OCI-LY3 (cell line): Measurements from ENCODE around the gene MYO15B.

Experiments used
- H2AFZ ChIP-seq: fragments of 200-600, 300-600 bp; shearing (Covaris generic); 2 replicates; pipeline ENCODE4 v1.6.0; 2014; ENCODE audit warnings: antibody characterized with exemption, low read depth, low read length
- H3K27ac ChIP-seq: fragments of 200-600, 300-600 bp; sonication (generic); 2 replicates; pipeline ENCODE4 v1.5.1; 2014; ENCODE audit warnings: mild to moderate bottlenecking, low read length, moderate library complexity, mixed read lengths
- H3K27me3 ChIP-seq: fragments of 200-600, 300-600 bp; sonication (generic); 2 replicates; pipeline ENCODE4 v1.6.1; 2014; ENCODE audit warnings: low read depth, low read length, mixed read lengths
- H3K36me3 ChIP-seq: fragments of 200-600, 300-600 bp; sonication (generic); replicated peaks from 2 replicates; pipeline ENCODE3; 2014; ENCODE audit warnings: low read depth, low read length, mixed read lengths
- H3K4me1 ChIP-seq: fragments of 300-600, 200-600 bp; sonication (generic); 2 replicates; pipeline ENCODE4 v1.6.1; 2014; ENCODE audit warnings: low read length, mixed read lengths
- H3K4me2 ChIP-seq: fragments of 200-600, 300-600 bp; sonication (generic); 2 replicates; pipeline ENCODE4 v1.6.1; 2014; ENCODE audit warnings: low read length, mixed read lengths
- H3K4me3 ChIP-seq: fragments of 300-600, 200-600 bp; sonication (generic); 2 replicates; pipeline ENCODE4 v1.5.1; 2014; ENCODE audit warnings: antibody characterized with exemption, mild to moderate bottlenecking, low read length, moderate library complexity
- H3K79me2 ChIP-seq: fragments of 300-600, 200-600 bp; shearing (Covaris generic); 2 replicates; pipeline ENCODE4 v1.6.1; 2014; ENCODE audit warnings: mild to moderate bottlenecking, low read length, mixed read lengths
- H3K9ac ChIP-seq: fragments of 300-600, 200-600 bp; shearing (Covaris generic); 2 replicates; pipeline ENCODE4 v1.6.0; 2014; ENCODE audit warnings: mild to moderate bottlenecking, low read length, moderate library complexity
- H3K9me3 ChIP-seq: fragments of 200-600, 300-600 bp; shearing (Covaris generic); 2 replicates; pipeline ENCODE4 v1.6.1; 2014; ENCODE audit warnings: low read length, mixed read lengths; ENCODE audit not compliant: insufficient read depth
- H4K20me1 ChIP-seq: fragments of 200-600, 300-600 bp; sonication (generic); 2 replicates; pipeline ENCODE4 v1.6.1; 2016; ENCODE audit warnings: low read length, mixed read lengths; ENCODE audit not compliant: insufficient read depth
- EZH2phosphoT487 ChIP-seq: fragments of 200-600 bp; shearing (Covaris generic); IDR thresholded peaks from 2 replicates; pipeline ENCODE4 v1.6.1; 2018; ENCODE audit warnings: antibody characterized with exemption, mixed run types, low read depth
- TF ChIP-seq, protein P1 (sequence below): fragments of 200-600, 300-600 bp; sonication (generic); IDR thresholded peaks from 2 replicates; pipeline ENCODE4 v1.5.1; 2014; ENCODE audit warnings: antibody characterized with exemption, low read length, low read depth

The MYO15B gene

GRCh38 chr17:75672011-75672410 is 84.4 kb downstream of the MYO15B start:
- no peaks in the 10 kb centered on the region for H4K20me1 ChIP-seq
- peaks cover 51% of the 10 kb centered on the region for H3K36me3 ChIP-seq
- no peaks in the 10 kb centered on the region for H3K27me3 ChIP-seq
- TF ChIP-seq EZH2phosphoT487 = no peak
- TF ChIP-seq, protein P1, sequence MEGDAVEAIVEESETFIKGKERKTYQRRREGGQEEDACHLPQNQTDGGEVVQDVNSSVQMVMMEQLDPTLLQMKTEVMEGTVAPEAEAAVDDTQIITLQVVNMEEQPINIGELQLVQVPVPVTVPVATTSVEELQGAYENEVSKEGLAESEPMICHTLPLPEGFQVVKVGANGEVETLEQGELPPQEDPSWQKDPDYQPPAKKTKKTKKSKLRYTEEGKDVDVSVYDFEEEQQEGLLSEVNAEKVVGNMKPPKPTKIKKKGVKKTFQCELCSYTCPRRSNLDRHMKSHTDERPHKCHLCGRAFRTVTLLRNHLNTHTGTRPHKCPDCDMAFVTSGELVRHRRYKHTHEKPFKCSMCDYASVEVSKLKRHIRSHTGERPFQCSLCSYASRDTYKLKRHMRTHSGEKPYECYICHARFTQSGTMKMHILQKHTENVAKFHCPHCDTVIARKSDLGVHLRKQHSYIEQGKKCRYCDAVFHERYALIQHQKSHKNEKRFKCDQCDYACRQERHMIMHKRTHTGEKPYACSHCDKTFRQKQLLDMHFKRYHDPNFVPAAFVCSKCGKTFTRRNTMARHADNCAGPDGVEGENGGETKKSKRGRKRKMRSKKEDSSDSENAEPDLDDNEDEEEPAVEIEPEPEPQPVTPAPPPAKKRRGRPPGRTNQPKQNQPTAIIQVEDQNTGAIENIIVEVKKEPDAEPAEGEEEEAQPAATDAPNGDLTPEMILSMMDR = no peak
- no peak overlapping the region for H3K4me2 ChIP-seq
- peaks cover 84% of the 10 kb centered on the region for H3K79me2 ChIP-seq
- H3K9me3 ChIP-seq = no peaks in the 10 kb centered on the region
- no peak overlapping the region for H3K27ac ChIP-seq
- H3K4me1 ChIP-seq = peaks cover 33% of the 10 kb centered on the region
- H3K9ac ChIP-seq = no peak overlapping the region
- H3K4me3 ChIP-seq = no peak overlapping the region
- no peak overlapping the region for H2AFZ ChIP-seq

DNA sequence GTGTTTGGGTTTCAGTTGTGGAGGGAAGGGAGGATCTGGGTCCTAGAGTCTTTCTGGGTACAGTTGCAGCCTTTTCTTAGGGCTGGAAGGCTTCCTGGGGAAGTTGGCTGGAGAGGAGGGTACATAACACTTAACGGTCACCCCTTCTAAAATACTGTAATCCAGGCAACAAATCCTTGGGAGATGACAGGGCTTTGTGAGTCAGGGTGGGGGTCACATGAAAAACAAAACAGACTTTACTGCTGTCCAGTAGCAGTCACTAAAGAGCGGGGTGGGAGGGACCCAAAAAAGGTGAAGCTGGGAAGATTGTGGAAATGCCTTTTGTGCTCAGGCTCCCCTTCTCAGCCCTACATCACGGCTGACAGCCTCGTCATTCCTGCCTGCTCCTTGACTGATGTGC is 85.9 kb downstream of the MYO15B start:
- no peak overlapping the region for H3K4me2 ChIP-seq
- TF ChIP-seq, protein P1 = no peak
- TF ChIP-seq EZH2phosphoT487 = no peak
- H2AFZ ChIP-seq = no peak overlapping the region
- no peaks in the 10 kb centered on the region for H3K9me3 ChIP-seq
- no peaks in the 10 kb centered on the region for H4K20me1 ChIP-seq
- peaks cover 41% of the 10 kb centered on the region for H3K4me1 ChIP-seq
- no peak overlapping the region for H3K9ac ChIP-seq
- H3K27me3 ChIP-seq = no peaks in the 10 kb centered on the region
- peak overlapping the region; percentile 43 for H3K27ac ChIP-seq
- no peak overlapping the region for H3K4me3 ChIP-seq
- peaks cover 50% of the 10 kb centered on the region for H3K36me3 ChIP-seq
- peaks cover 84% of the 10 kb centered on the region for H3K79me2 ChIP-seq
